Neural progenitor cell (in vitro differentiated cells): ENCODE measurements around the gene TRIO.

Source experiments
- EZH2 ChIP-seq: fragments of 200-600 bp; sonication (generic); IDR thresholded peaks from 2 replicates; pipeline ENCODE4 v1.6.1; 2017; ENCODE audit warnings: antibody characterized with exemption, mild to moderate bottlenecking, moderate library complexity
- TF ChIP-seq, protein P1 (sequence below): fragments of 200-600 bp; sonication (generic); IDR thresholded peaks from 2 replicates; pipeline ENCODE4 v1.5.1; 2017; ENCODE audit warnings: antibody characterized with exemption, mild to moderate bottlenecking

DNA sequence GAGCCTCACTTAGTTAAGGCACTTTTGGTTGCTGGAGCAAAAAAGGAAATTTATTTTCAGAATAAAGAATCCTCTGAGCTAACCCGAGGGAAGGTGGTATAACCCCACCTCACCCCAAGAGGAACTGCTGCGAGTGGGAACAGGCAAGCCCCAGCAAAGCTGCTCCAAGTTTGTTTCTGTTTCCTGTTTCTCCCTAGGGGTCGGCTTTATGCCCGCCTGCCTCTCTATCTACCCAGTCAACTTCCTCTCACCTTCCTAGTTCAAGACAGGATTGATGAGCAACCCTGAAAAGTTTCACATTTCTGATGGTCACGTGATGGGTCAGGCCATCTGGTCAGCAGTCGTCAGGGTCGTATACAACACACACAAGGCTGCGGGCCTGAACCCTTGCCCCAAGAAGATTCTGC, 31.1 kb downstream of the TRIO start:
- TF ChIP-seq, protein P1, sequence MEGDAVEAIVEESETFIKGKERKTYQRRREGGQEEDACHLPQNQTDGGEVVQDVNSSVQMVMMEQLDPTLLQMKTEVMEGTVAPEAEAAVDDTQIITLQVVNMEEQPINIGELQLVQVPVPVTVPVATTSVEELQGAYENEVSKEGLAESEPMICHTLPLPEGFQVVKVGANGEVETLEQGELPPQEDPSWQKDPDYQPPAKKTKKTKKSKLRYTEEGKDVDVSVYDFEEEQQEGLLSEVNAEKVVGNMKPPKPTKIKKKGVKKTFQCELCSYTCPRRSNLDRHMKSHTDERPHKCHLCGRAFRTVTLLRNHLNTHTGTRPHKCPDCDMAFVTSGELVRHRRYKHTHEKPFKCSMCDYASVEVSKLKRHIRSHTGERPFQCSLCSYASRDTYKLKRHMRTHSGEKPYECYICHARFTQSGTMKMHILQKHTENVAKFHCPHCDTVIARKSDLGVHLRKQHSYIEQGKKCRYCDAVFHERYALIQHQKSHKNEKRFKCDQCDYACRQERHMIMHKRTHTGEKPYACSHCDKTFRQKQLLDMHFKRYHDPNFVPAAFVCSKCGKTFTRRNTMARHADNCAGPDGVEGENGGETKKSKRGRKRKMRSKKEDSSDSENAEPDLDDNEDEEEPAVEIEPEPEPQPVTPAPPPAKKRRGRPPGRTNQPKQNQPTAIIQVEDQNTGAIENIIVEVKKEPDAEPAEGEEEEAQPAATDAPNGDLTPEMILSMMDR, result no peak
- TF ChIP-seq EZH2, result no peak
